H1 (cell line): Measurements from ENCODE around the gene SPINT2. TPM values are rescaled to one million over a fixed set of nuclear protein-coding genes. Genes with fewer than 3 reads are reported as not detected.
"Not testable (repeated sequence)": the region's sequence is repeated elsewhere in the genome, so short reads cannot be mapped to it uniquely, and the experiment has no call there.

Experiments used
- CTCF ChIA-PET: fragments of 300-600 bp; sonication (Branson Sonifier 250); formaldehyde crosslinking; loops from one replicate; lab custom pipeline; 2021; ENCODE audit not compliant: partially characterized antibody; lab: Charles Lee
- POLR2A ChIA-PET: fragments of 300-600 bp; sonication (Branson Sonifier 250); formaldehyde crosslinking; loops from one replicate; lab custom pipeline; 2021; ENCODE audit warnings: inconsistent platforms; ENCODE audit not compliant: partially characterized antibody; lab: Charles Lee
- DNase-seq, 2 experiments: peaks; one replicate each; pipeline versions ENCODE4 v3.0.0 to v3.0.0-alpha.2; 2010 to 2022; ENCODE audit warnings: low spot score in 2 of 2, low read depth in 1 of 2, mixed read lengths in 1 of 2
- FAIRE-seq: peaks from 2 replicates; lab custom pipeline; 2011; peaks lifted over from hg19 to GRCh38; lab: Jason Lieb, UNC
- H2AFZ ChIP-seq: 2 replicates; pipeline ENCODE4 v1.8.1; 2012; ENCODE audit warnings: low read length, inconsistent platforms
- H2AK5ac ChIP-seq: 2 replicates; pipeline ENCODE4 v1.6.1; 2013; ENCODE audit warnings: low read depth, low read length
- H2BK120ac ChIP-seq: replicated peaks from 2 replicates; pipeline ENCODE3; 2013; ENCODE audit warnings: low read depth, low read length, inconsistent platforms
- H2BK12ac ChIP-seq: 2 replicates; pipeline ENCODE4 v1.6.1; 2013; ENCODE audit warnings: low read depth, low read length
- H2BK15ac ChIP-seq: 2 replicates; pipeline ENCODE4 v1.6.1; 2013; ENCODE audit warnings: low read length
- H2BK20ac ChIP-seq: 2 replicates; pipeline ENCODE4 v1.6.1; 2013; ENCODE audit warnings: low read length
- H2BK5ac ChIP-seq: 2 replicates; pipeline ENCODE4 v1.6.1; 2013; ENCODE audit warnings: low read depth, low read length
- H3K14ac ChIP-seq: 2 replicates; pipeline ENCODE4 v1.6.1; 2013; ENCODE audit warnings: inconsistent platforms; ENCODE audit not compliant: insufficient read length
- H3K18ac ChIP-seq: 2 replicates; pipeline ENCODE4 v1.6.1; 2013; ENCODE audit warnings: low read length; ENCODE audit errors: extremely low read depth
- H3K23ac ChIP-seq: 2 replicates; pipeline ENCODE4 v1.6.1; 2013; ENCODE audit warnings: inconsistent platforms; ENCODE audit not compliant: insufficient read length
- H3K23me2 ChIP-seq: 2 replicates; pipeline ENCODE4 v1.6.1; 2013; ENCODE audit warnings: low read depth, low read length
- H3K27ac ChIP-seq: 2 replicates; pipeline ENCODE4 v1.6.1; 2011; ENCODE audit warnings: low read depth, low read length, inconsistent platforms
- H3K27me3 ChIP-seq, 4 experiments: replicated peaks in 1 of 4; 1 replicate in 1 of 4; 2 replicates in 3 of 4; pipeline versions ENCODE4 v1.6.1 to v1.8.1; 2011 to 2013; ENCODE audit warnings: low read length in 3 of 4, mild to moderate bottlenecking in 3 of 4, inconsistent platforms in 2 of 4, mixed read lengths in 2 of 4, moderate library complexity in 1 of 4; ENCODE audit not compliant: control insufficient read depth in 3 of 4, insufficient read depth in 3 of 4; ENCODE audit errors: extremely low read depth in 1 of 4
- H3K36me3 ChIP-seq, 4 experiments: 2 replicates each; pipeline versions ENCODE4 v1.6.1 to v1.8.1; 2011 to 2013; ENCODE audit warnings: mild to moderate bottlenecking in 4 of 4, low read length in 3 of 4, moderate library complexity in 2 of 4, control low read depth in 1 of 4, inconsistent platforms in 1 of 4; ENCODE audit not compliant: insufficient read depth in 4 of 4, control insufficient read depth in 2 of 4
- H3K4ac ChIP-seq: replicated peaks from 2 replicates; pipeline ENCODE3; 2013; ENCODE audit warnings: low read length, low read depth, mixed read lengths, inconsistent platforms; ENCODE audit not compliant: insufficient read length
- H3K4me1 ChIP-seq, 4 experiments: replicated peaks in 1 of 4; 1 replicate in 1 of 4; 2 replicates in 3 of 4; pipeline versions ENCODE4 v1.6.1 to v1.8.1; 2011 to 2013; ENCODE audit warnings: low read length in 3 of 4, inconsistent platforms in 2 of 4, mixed read lengths in 1 of 4; ENCODE audit not compliant: insufficient read depth in 4 of 4, control insufficient read depth in 3 of 4
- H3K4me2 ChIP-seq, 2 experiments: 2 replicates each; pipeline versions ENCODE4 v1.6.1 to v1.8.1; 2011 to 2013; ENCODE audit warnings: low read depth in 2 of 2, low read length in 2 of 2, control low read depth in 1 of 2, inconsistent platforms in 1 of 2, mild to moderate bottlenecking in 1 of 2; ENCODE audit not compliant: insufficient read depth in 1 of 2
- H3K4me3 ChIP-seq, 4 experiments: fragments of 200-600, 300-600 bp in 1 of 4; sonication (generic), shearing (Covaris generic), sonication (Bioruptor Twin) in 1 of 4; 2 replicates each; pipeline versions ENCODE4 v1.5.1 to v1.8.1; 2011 to 2016; ENCODE audit warnings: low read length in 4 of 4, low read depth in 3 of 4, control low read depth in 2 of 4, inconsistent platforms in 2 of 4, mild to moderate bottlenecking in 2 of 4, mixed read lengths in 1 of 4, moderate library complexity in 1 of 4; ENCODE audit not compliant: insufficient read depth in 2 of 4; ENCODE audit errors: extremely low read depth in 1 of 4
- H3K56ac ChIP-seq: replicated peaks from 2 replicates; pipeline ENCODE3; 2013; ENCODE audit warnings: low read depth, mild to moderate bottlenecking, mixed read lengths, low read length, inconsistent platforms; ENCODE audit not compliant: insufficient read length
- H3K79me1 ChIP-seq: 2 replicates; pipeline ENCODE4 v1.6.1; 2013; ENCODE audit warnings: low read depth, low read length, control low read depth
- H3K79me2 ChIP-seq, 2 experiments: 2 replicates each; pipeline versions ENCODE4 v1.6.1 to v1.8.1; 2012 to 2013; ENCODE audit warnings: low read length in 2 of 2, mild to moderate bottlenecking in 2 of 2, inconsistent platforms in 1 of 2; ENCODE audit not compliant: insufficient read depth in 2 of 2, control insufficient read depth in 1 of 2
- H3K9ac ChIP-seq, 4 experiments: replicated peaks in 1 of 4; 1 replicate in 1 of 4; 2 replicates in 3 of 4; pipeline versions ENCODE4 v1.6.1 to v1.8.1; 2011 to 2013; ENCODE audit warnings: low read depth in 3 of 4, low read length in 3 of 4, control low read depth in 2 of 4, mild to moderate bottlenecking in 2 of 4, moderate library complexity in 2 of 4, inconsistent platforms in 1 of 4; ENCODE audit errors: extremely low read depth in 1 of 4
- H3K9me3 ChIP-seq, 2 experiments: 2 replicates each; pipeline versions ENCODE4 v1.6.1 to v1.8.1; 2012 to 2013; ENCODE audit warnings: mild to moderate bottlenecking in 2 of 2, moderate library complexity in 2 of 2, control low read depth in 1 of 2, inconsistent platforms in 1 of 2, low read depth in 1 of 2, low read length in 1 of 2, mixed read lengths in 1 of 2; ENCODE audit not compliant: insufficient read depth in 2 of 2
- H4K20me1 ChIP-seq, 2 experiments: replicated peaks in 1 of 2; 2 replicates each; pipeline versions ENCODE3 to v1.8.1; 2011 to 2013; ENCODE audit warnings: inconsistent platforms in 2 of 2, low read length in 2 of 2, mild to moderate bottlenecking in 1 of 2; ENCODE audit not compliant: insufficient read depth in 2 of 2, control insufficient read depth in 1 of 2
- H4K5ac ChIP-seq: 2 replicates; pipeline ENCODE4 v1.6.1; 2013; ENCODE audit warnings: low read length, low read depth, mixed read lengths, inconsistent platforms; ENCODE audit not compliant: insufficient read length
- H4K8ac ChIP-seq: 2 replicates; pipeline ENCODE4 v1.8.0; 2013; ENCODE audit warnings: mild to moderate bottlenecking, moderate library complexity, low read length, inconsistent platforms; ENCODE audit not compliant: insufficient read depth; ENCODE audit errors: extremely low read depth
- H4K91ac ChIP-seq: replicated peaks from 2 replicates; pipeline ENCODE3; 2013; ENCODE audit warnings: low read length, mixed read lengths, inconsistent platforms; ENCODE audit not compliant: insufficient read length
- KDM1A ChIP-seq: fragments of 200-600, 300-600 bp; sonication (generic); IDR thresholded peaks from 2 replicates; pipeline ENCODE4 v1.7.1; 2016; ENCODE audit warnings: mild to moderate bottlenecking, low read length, borderline replicate concordance
- WGBS, 2 experiments: shearing (Covaris generic) in 1 of 2; methylation state at CpG; one replicate each; pipeline versions ENCODE4 v1.1.6 to v1.1.7; 2013 to 2015; ENCODE audit warnings: low lambda C conversion rate in 2 of 2, mixed read lengths in 2 of 2, inconsistent platforms in 1 of 2, low coverage in 1 of 2, missing lambda C conversion rate in 1 of 2; ENCODE audit not compliant: insufficient replicate concordance in 2 of 2, insufficient coverage in 1 of 2, insufficient read length in 1 of 2; ENCODE audit errors: extremely low coverage in 1 of 2, missing lambda C conversion rate in 1 of 2; 5-methylcytosine and 5-hydroxymethylcytosine counted together
- polyA plus RNA-seq, 7 experiments: library from polyadenylated mRNA; depleted of rRNA in 3 of 7; stranded (reverse) in 5 of 7; unstranded in 2 of 7; fragments of >200 nt in 5 of 7; fragments of 200-250 nt in 2 of 7; gene quantifications; 1 replicate in 5 of 7; 2 replicates in 1 of 7; 4 replicates in 1 of 7; pipeline versions ENCODE4 v1.2.1 to v1.2.3, GENCODE V29; 2011 to 2013; ENCODE audit warnings: missing spikeins in 2 of 7, mixed read lengths in 2 of 7
- total RNA-seq: library from RNA; stranded (reverse); fragmentation: NEBNext Ultra II Directional; extraction: Animal tissue kit (Norgen Biotek cat#: 25700); gene quantifications from 2 replicates; pipeline ENCODE4 v1.2.1, GENCODE V29; 2021

The SPINT2 gene
- total and polyA plus RNA-seq, 2 of the 8 experiments (the other 6 are each of a cell fraction or from before 2014, with no cell fraction given), result 294 to 296 TPM

GRCh38 chr19:38255383-38256014 lies 8.9 kb upstream of the SPINT2 start (continued):
- TF ChIP-seq KDM1A, result no peak

DNA sequence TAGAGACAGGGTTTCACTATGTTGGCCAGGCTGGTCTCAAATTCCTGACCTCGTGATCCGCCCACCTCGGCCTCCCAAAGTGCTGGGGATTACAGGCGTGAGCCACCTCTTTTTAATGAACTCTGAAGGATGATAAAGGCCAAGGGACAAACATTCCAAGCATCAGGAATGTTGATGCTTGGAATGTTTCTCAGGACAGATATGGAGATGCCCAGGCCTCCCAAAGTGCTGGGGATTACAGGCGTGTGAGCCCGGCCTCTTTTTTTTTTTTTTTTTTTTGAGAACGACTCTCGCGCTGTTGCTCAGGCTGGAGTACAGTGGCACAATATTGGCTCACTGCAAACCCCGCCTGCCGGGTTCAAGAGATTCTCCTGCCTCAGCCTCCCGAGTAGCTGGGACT lies 2.4 kb upstream of the SPINT2 start:
- DNase-seq, H3K27ac ChIP-seq, H3K36me3 ChIP-seq, H4K20me1 ChIP-seq, H3K18ac ChIP-seq, H2AK5ac ChIP-seq, H2BK5ac ChIP-seq, H3K23me2 ChIP-seq, H3K4me3 ChIP-seq, H2BK15ac ChIP-seq, H3K56ac ChIP-seq, H2BK12ac ChIP-seq, H3K14ac ChIP-seq, H3K4ac ChIP-seq, H3K4me2 ChIP-seq, H2BK20ac ChIP-seq, H4K91ac ChIP-seq, H4K5ac ChIP-seq, H3K23ac ChIP-seq, H2BK120ac ChIP-seq, H4K8ac ChIP-seq, POLR2A ChIA-PET, H2AFZ ChIP-seq, H3K9ac ChIP-seq, H3K9me3 ChIP-seq, H3K27me3 ChIP-seq, FAIRE-seq: not testable (repeated sequence)
- 92% methylated on average over 10 of the region's 12 CpGs; no CpG with 5 or more reads in 1 of the 2 experiments for WGBS, 2 experiments
- CTCF ChIA-PET, result interaction anchor here (1.7 kb wide), 1 partner anchor 11 kb away, joined by 6 read pairs; no protein-coding TSS in a partner anchor
- Histone ChIP-seq H3K79me1 (peaks cover 11% of the 10 kb centered on the region), H3K4me1 (peaks cover 8 to 22% (median 13%) of the 10 kb centered on the region in 4 experiments), H3K79me2 (peaks cover 17 to 21% of the 10 kb centered on the region in 2 experiments)
